Measurements from ENCODE around the gene VPREB3.
A peak's percentile ranks its signal among the peaks of the same experiment; 100 is the strongest.

Gene VPREB3

GRCh38 chr22:23764899-23765881 lies 11.0 kb upstream of the VPREB3 start:
- TF ChIP-seq CTCF (IDR thresholded peaks at IDR 0.05; ENCODE audit: low read depth, low read length, missing control alignments): no peak
- H3K4me3 ChIP-seq (replicated peaks; ENCODE audit: low read depth, low read length): no peak overlapping the region
- no peak for DNase-seq (ENCODE audit: extremely low read depth, low read depth)

GRCh38 chr22:23763954-23764353 lies 9.7 kb upstream of the VPREB3 start:
- no peak for TF ChIP-seq CTCF (IDR thresholded peaks at IDR 0.05; ENCODE audit: low read depth, low read length, missing control alignments)
- no peak for DNase-seq (ENCODE audit: extremely low read depth, low read depth)
- peak overlapping the region; percentile 25 for H3K4me3 ChIP-seq (replicated peaks; ENCODE audit: low read depth, low read length)

GRCh38 chr22:23763579-23763945 lies 9.3 kb upstream of the VPREB3 start:
- peak overlapping the region; percentile 25 for H3K4me3 ChIP-seq (replicated peaks; ENCODE audit: low read depth, low read length)
- no peak for TF ChIP-seq CTCF (IDR thresholded peaks at IDR 0.05; ENCODE audit: low read depth, low read length, missing control alignments)
- no peak for DNase-seq (ENCODE audit: extremely low read depth, low read depth)

- H3K4me3 ChIP-seq (replicated peaks; ENCODE audit: low read depth, low read length): peak within 1 kb of the TSS; percentile 25
- DNase-seq (ENCODE audit: extremely low read depth, low read depth): no peak
Observed at GRCh38 chr22:23762842-23763578, 8.8 kb upstream of the VPREB3 start, which contains the start of gene C22orf15. Gene C22orf15 (plus strand): TSS chr22:23762990. CDS start chr22:23763307, 317 bp downstream.

GRCh38 chr22:23760056-23760455 lies 5.8 kb upstream of the VPREB3 start:
- no peak overlapping the region for H3K4me3 ChIP-seq (replicated peaks; ENCODE audit: low read depth, low read length)
- no peak for DNase-seq (ENCODE audit: extremely low read depth, low read depth)
- no peak for TF ChIP-seq CTCF (IDR thresholded peaks at IDR 0.05; ENCODE audit: low read depth, low read length, missing control alignments)

More at GRCh38 chr22:23762842-23763578, 8.8 kb upstream of the VPREB3 start, which contains the start of gene C22orf15:
- no peak for TF ChIP-seq CTCF (IDR thresholded peaks at IDR 0.05; ENCODE audit: low read depth, low read length, missing control alignments)

- H3K4me3 ChIP-seq (replicated peaks; ENCODE audit: low read depth, low read length): no peak overlapping the region
- no peak for DNase-seq (ENCODE audit: extremely low read depth, low read depth)
- TF ChIP-seq CTCF (IDR thresholded peaks at IDR 0.05; ENCODE audit: low read depth, low read length, missing control alignments): no peak
Observed at GRCh38 chr22:23759566-23759965, 5.3 kb upstream of the VPREB3 start.

Measured in HFF-Myc (cell line).